ENCODE results near the gene SPATA12. TPM values are rescaled to one million over a fixed set of nuclear protein-coding genes. Genes with fewer than 3 reads are reported as not detected.

Gene SPATA12
- total RNA-seq, 1 donor from 2014 or later = not detected

DNA sequence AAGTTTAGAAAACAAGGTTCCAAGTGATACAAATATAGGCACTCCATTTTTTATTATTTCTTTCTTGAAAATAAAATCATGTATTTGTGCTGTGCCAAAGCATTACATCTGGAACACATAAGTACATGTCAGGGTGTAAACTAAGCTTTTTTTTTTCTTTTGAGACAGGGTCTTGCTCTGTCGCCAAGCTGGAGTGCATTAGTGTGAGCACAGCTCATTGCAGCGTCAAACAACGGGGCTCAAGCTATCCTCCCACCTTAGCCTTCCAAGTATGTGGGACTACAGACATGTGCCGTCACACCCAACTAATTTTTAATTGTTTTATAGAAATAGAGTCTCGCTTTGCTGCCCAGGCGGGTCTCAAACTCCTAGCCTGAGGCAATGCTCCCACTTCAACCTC, 9.0 kb downstream of the SPATA12 start:
- no peak for TF ChIP-seq EZH2 (IDR thresholded peaks at IDR 0.05; ENCODE audit: insufficient read depth, low read length)
- TF ChIP-seq, protein P1, sequence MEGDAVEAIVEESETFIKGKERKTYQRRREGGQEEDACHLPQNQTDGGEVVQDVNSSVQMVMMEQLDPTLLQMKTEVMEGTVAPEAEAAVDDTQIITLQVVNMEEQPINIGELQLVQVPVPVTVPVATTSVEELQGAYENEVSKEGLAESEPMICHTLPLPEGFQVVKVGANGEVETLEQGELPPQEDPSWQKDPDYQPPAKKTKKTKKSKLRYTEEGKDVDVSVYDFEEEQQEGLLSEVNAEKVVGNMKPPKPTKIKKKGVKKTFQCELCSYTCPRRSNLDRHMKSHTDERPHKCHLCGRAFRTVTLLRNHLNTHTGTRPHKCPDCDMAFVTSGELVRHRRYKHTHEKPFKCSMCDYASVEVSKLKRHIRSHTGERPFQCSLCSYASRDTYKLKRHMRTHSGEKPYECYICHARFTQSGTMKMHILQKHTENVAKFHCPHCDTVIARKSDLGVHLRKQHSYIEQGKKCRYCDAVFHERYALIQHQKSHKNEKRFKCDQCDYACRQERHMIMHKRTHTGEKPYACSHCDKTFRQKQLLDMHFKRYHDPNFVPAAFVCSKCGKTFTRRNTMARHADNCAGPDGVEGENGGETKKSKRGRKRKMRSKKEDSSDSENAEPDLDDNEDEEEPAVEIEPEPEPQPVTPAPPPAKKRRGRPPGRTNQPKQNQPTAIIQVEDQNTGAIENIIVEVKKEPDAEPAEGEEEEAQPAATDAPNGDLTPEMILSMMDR (IDR thresholded peaks at IDR 0.05; ENCODE audit: insufficient read depth, low read depth, low read length) = no peak
- no peak for DNase-seq (ENCODE audit: low read depth)
- no peaks in the 10 kb centered on the region for H3K36me3 ChIP-seq (ENCODE audit: insufficient read depth, low read length)
- no peak overlapping the region for H2AFZ ChIP-seq (ENCODE audit: low read depth, low read length)
- H3K9ac ChIP-seq (ENCODE audit: low read length) = no peak overlapping the region
- H3K79me2 ChIP-seq (ENCODE audit: insufficient read depth, low read length) = no peaks in the 10 kb centered on the region
- Mint-ChIP-seq H3K4me3 (ENCODE audit: unreplicated experiment) (no peak overlapping the region), H3K27me3 (ENCODE audit: low read depth, unreplicated experiment) (no peaks in the 10 kb centered on the region), H3K27ac (ENCODE audit: unreplicated experiment) (no peak overlapping the region), H3K36me3 (ENCODE audit: low read depth, unreplicated experiment) (peaks cover 6% of the 10 kb centered on the region), H3K4me1 (ENCODE audit: low read depth, unreplicated experiment) (peaks cover 18% of the 10 kb centered on the region), H3K9me3 (ENCODE audit: unreplicated experiment) (peaks cover 4% of the 10 kb centered on the region)
- H3K4me1 ChIP-seq (ENCODE audit: insufficient read depth, low read length) = peaks cover 22% of the 10 kb centered on the region
- no peak for FAIRE-seq
- no peak overlapping the region for H3K4me2 ChIP-seq (ENCODE audit: low read length)
- peaks cover 4% of the 10 kb centered on the region for H4K20me1 ChIP-seq (ENCODE audit: insufficient read depth, low read length)
- H3K4me3 ChIP-seq (ENCODE audit: insufficient read depth, low read depth, low read length) = no peak overlapping the region
- H3K27ac ChIP-seq (ENCODE audit: low read depth, low read length) = no peak overlapping the region
- H3K27me3 ChIP-seq (ENCODE audit: insufficient read depth, low read length) = no peaks in the 10 kb centered on the region
- no peaks in the 10 kb centered on the region for H3K9me3 ChIP-seq (ENCODE audit: insufficient read depth, low read depth, low read length)

DNA sequence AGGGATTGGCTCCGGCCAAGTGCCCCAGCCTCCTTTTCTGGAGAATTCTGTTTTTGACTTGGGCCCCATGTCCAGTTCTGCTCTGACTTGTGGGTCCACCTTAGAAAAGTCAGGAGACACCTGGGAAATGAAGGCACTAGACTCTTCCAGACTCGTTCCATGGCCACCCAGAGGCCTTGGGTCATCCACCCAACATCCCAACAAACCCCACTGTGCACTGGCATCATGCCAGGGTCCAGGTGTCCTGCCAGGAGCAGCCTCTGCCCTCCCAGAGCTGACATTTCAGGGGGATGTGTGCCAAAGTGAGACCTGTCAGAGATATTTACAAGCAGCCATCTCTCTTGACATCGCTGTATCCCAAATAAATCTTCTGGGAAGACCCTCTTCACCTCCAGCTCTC, 13.2 kb downstream of the SPATA12 start:
- no peak overlapping the region for H2AFZ ChIP-seq (ENCODE audit: low read depth, low read length)
- H3K36me3 ChIP-seq (ENCODE audit: insufficient read depth, low read length) = no peaks in the 10 kb centered on the region
- no peak overlapping the region for H3K4me2 ChIP-seq (ENCODE audit: low read length)
- no peak for TF ChIP-seq EZH2 (IDR thresholded peaks at IDR 0.05; ENCODE audit: insufficient read depth, low read length)
- TF ChIP-seq, protein P1 (IDR thresholded peaks at IDR 0.05; ENCODE audit: insufficient read depth, low read depth, low read length) = no peak
- DNase-seq (ENCODE audit: low read depth) (no peak), FAIRE-seq (no peak)
- peaks cover 18% of the 10 kb centered on the region for H4K20me1 ChIP-seq (ENCODE audit: insufficient read depth, low read length)
- H3K79me2 ChIP-seq (ENCODE audit: insufficient read depth, low read length) = no peaks in the 10 kb centered on the region
- no peak overlapping the region for H3K27ac ChIP-seq (ENCODE audit: low read depth, low read length)
- H3K4me3 Mint-ChIP-seq (ENCODE audit: unreplicated experiment) = no peak overlapping the region
- no peak overlapping the region for H3K27ac Mint-ChIP-seq (ENCODE audit: unreplicated experiment)
- H3K4me1 ChIP-seq (ENCODE audit: insufficient read depth, low read length) = peaks cover 11% of the 10 kb centered on the region
- H3K27me3 ChIP-seq (ENCODE audit: insufficient read depth, low read length) = no peaks in the 10 kb centered on the region
- peaks cover 7% of the 10 kb centered on the region for H3K4me1 Mint-ChIP-seq (ENCODE audit: low read depth, unreplicated experiment)
- no peak overlapping the region for H3K9ac ChIP-seq (ENCODE audit: low read length)
- no peaks in the 10 kb centered on the region for H3K9me3 ChIP-seq (ENCODE audit: insufficient read depth, low read depth, low read length)
- H3K4me3 ChIP-seq (ENCODE audit: insufficient read depth, low read depth, low read length) = no peak overlapping the region
- peaks cover 12% of the 10 kb centered on the region for H3K36me3 Mint-ChIP-seq (ENCODE audit: low read depth, unreplicated experiment)
- H3K27me3 Mint-ChIP-seq (ENCODE audit: low read depth, unreplicated experiment) = peaks cover 6% of the 10 kb centered on the region
- H3K9me3 Mint-ChIP-seq (ENCODE audit: unreplicated experiment) = peaks cover 2% of the 10 kb centered on the region

DNA sequence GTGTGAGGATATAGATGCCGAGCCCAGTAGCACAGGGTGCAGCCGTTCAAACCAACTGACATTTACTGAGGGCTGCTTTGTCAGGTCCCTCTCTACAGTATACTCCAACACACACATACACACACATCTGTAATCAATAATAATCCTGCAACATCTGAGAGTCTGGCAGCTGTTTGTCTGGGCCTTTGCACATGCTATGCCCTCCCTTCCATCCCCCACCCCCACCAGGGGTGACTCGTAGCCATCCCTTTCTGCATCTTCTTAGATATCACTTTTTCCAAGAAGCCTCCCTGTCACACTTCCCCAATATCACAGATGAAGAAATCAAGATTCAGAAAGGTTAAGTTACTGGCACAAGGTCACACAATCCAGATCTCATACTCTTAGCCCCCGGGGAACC, 13.7 kb downstream of the SPATA12 start:
- Mint-ChIP-seq H3K27me3 (ENCODE audit: low read depth, unreplicated experiment) (peaks cover 6% of the 10 kb centered on the region), H3K9me3 (ENCODE audit: unreplicated experiment) (peaks cover 2% of the 10 kb centered on the region), H3K27ac (ENCODE audit: unreplicated experiment) (no peak overlapping the region), H3K36me3 (ENCODE audit: low read depth, unreplicated experiment) (peaks cover 12% of the 10 kb centered on the region), H3K4me3 (ENCODE audit: unreplicated experiment) (no peak overlapping the region), H3K4me1 (ENCODE audit: low read depth, unreplicated experiment) (peaks cover 2% of the 10 kb centered on the region)
- no peak overlapping the region for H3K4me2 ChIP-seq (ENCODE audit: low read length)
- H3K9me3 ChIP-seq (ENCODE audit: insufficient read depth, low read depth, low read length) = no peaks in the 10 kb centered on the region
- H4K20me1 ChIP-seq (ENCODE audit: insufficient read depth, low read length) = peaks cover 18% of the 10 kb centered on the region
- H3K79me2 ChIP-seq (ENCODE audit: insufficient read depth, low read length) = no peaks in the 10 kb centered on the region
- no peak for DNase-seq (ENCODE audit: low read depth)
- no peak overlapping the region for H3K4me3 ChIP-seq (ENCODE audit: insufficient read depth, low read depth, low read length)
- no peak overlapping the region for H2AFZ ChIP-seq (ENCODE audit: low read depth, low read length)
- TF ChIP-seq, protein P1 (IDR thresholded peaks at IDR 0.05; ENCODE audit: insufficient read depth, low read depth, low read length) = no peak
- TF ChIP-seq EZH2 (IDR thresholded peaks at IDR 0.05; ENCODE audit: insufficient read depth, low read length) = no peak
- H3K27ac ChIP-seq (ENCODE audit: low read depth, low read length) = no peak overlapping the region
- peaks cover 7% of the 10 kb centered on the region for H3K4me1 ChIP-seq (ENCODE audit: insufficient read depth, low read length)
- H3K36me3 ChIP-seq (ENCODE audit: insufficient read depth, low read length) = no peaks in the 10 kb centered on the region
- no peak overlapping the region for H3K9ac ChIP-seq (ENCODE audit: low read length)
- no peaks in the 10 kb centered on the region for H3K27me3 ChIP-seq (ENCODE audit: insufficient read depth, low read length)
- no peak for FAIRE-seq

Data from astrocyte (in vitro differentiated cells and primary cell).